GM12891 (cell line): ENCODE measurements around the gene TNFAIP1.

Experiments used
- PAX5 ChIP-seq: IDR thresholded peaks from 2 replicates; pipeline ENCODE4 v1.6.1; 2011; ENCODE audit warnings: low read length, moderate library complexity, mild to moderate bottlenecking; ENCODE audit not compliant: insufficient read depth, severe bottlenecking
- POLR2A ChIP-seq: IDR thresholded peaks from 2 replicates; pipeline ENCODE4 v1.6.1; 2011; ENCODE audit warnings: low read depth, low read length, control low read depth
- POLR2AphosphoS5 ChIP-seq: IDR thresholded peaks from 2 replicates; pipeline ENCODE4 v1.6.1; 2011; ENCODE audit warnings: low read depth, low read length, control low read depth
- TAF1 ChIP-seq: IDR thresholded peaks from 2 replicates; pipeline ENCODE4 v1.6.1; 2011; ENCODE audit warnings: low read depth, low read length, control low read depth

- TF ChIP-seq PAX5, result no peak
- no peak for TF ChIP-seq POLR2A
- TF ChIP-seq POLR2AphosphoS5, result no peak
- no peak for TF ChIP-seq TAF1
These were observed 55.0 kb downstream of the TNFAIP1 start for GRCh38 chr17:28390563-28390962.
